CD8-positive, alpha-beta memory T cell (primary cell): Measurements from ENCODE around the gene CHRNB4. TPM values are rescaled to one million over a fixed set of nuclear protein-coding genes. Genes with fewer than 3 reads are reported as not detected.

Experiments
- CTCF ChIA-PET: fragments of 350-600 bp; sonication (Branson Sonifier 250); formaldehyde crosslinking; loops from one replicate; lab custom pipeline; 2021; ENCODE audit warnings: antibody characterized with exemption; lab: Charles Lee
- POLR2A ChIA-PET: fragments of 350-600 bp; sonication (Branson Sonifier 250); formaldehyde crosslinking; loops from one replicate; lab custom pipeline; 2021; ENCODE audit warnings: antibody characterized with exemption; lab: Charles Lee
- DNase-seq, 5 donors: peaks; one replicate each; pipeline versions ENCODE4 v3.0.0 to v3.0.0-alpha.2; 2020 to 2022; ENCODE audit warnings: mixed read lengths in 1 of 5
- H3K27ac ChIP-seq: one replicate; pipeline ENCODE4 v1.7.0; 2013; ENCODE audit warnings: low read depth, mild to moderate bottlenecking, low read length, moderate library complexity
- H3K27me3 ChIP-seq: 2 replicates; pipeline ENCODE4 v1.7.0; 2013; ENCODE audit warnings: low read length, mild to moderate bottlenecking; ENCODE audit not compliant: insufficient read depth, poor library complexity, severe bottlenecking
- H3K36me3 ChIP-seq: 2 replicates; pipeline ENCODE4 v1.7.0; 2013; ENCODE audit warnings: mild to moderate bottlenecking, low read length, moderate library complexity; ENCODE audit not compliant: insufficient read depth
- H3K4me1 ChIP-seq: 2 replicates; pipeline ENCODE4 v1.7.0; 2013; ENCODE audit warnings: mild to moderate bottlenecking, low read length, moderate library complexity; ENCODE audit not compliant: insufficient read depth
- H3K4me3 ChIP-seq: 2 replicates; pipeline ENCODE4 v1.7.0; 2013; ENCODE audit warnings: mild to moderate bottlenecking, low read length
- H3K9me3 ChIP-seq: 2 replicates; pipeline ENCODE4 v1.7.0; 2013; ENCODE audit warnings: mild to moderate bottlenecking, low read length
- H3K27ac Mint-ChIP-seq, 8 donors: one replicate each; pipeline ENCODE4 v1.8.0; 2020 to 2021; ENCODE audit warnings: mixed read lengths in 8 of 8, mild to moderate bottlenecking in 6 of 8, inconsistent platforms in 3 of 8, moderate library complexity in 3 of 8
- H3K27me3 Mint-ChIP-seq, 2 donors: one replicate each; pipeline ENCODE4 v1.8.0; 2020 to 2021; ENCODE audit warnings: mixed read lengths in 2 of 2, mild to moderate bottlenecking in 1 of 2, moderate library complexity in 1 of 2
- H3K36me3 Mint-ChIP-seq, 3 donors: one replicate each; pipeline ENCODE4 v1.8.0; 2020 to 2021; ENCODE audit warnings: mixed read lengths in 3 of 3, inconsistent platforms in 1 of 3, mild to moderate bottlenecking in 1 of 3
- H3K4me1 Mint-ChIP-seq, 3 donors: one replicate each; pipeline ENCODE4 v1.8.0; 2020 to 2021; ENCODE audit warnings: mixed read lengths in 3 of 3, inconsistent platforms in 1 of 3, mild to moderate bottlenecking in 1 of 3
- H3K4me3 Mint-ChIP-seq, 7 donors: one replicate each; pipeline ENCODE4 v1.8.0; 2020 to 2021; ENCODE audit warnings: mixed read lengths in 7 of 7, mild to moderate bottlenecking in 6 of 7, moderate library complexity in 4 of 7, inconsistent platforms in 2 of 7
- H3K9me3 Mint-ChIP-seq, 5 donors: one replicate each; pipeline ENCODE4 v1.8.0; 2020 to 2022; ENCODE audit warnings: mixed read lengths in 5 of 5, mild to moderate bottlenecking in 3 of 5, moderate library complexity in 2 of 5, inconsistent platforms in 1 of 5
- polyA plus RNA-seq: library from polyadenylated mRNA; unstranded; fragments of 300-500 nt; fragmentation: Illumina TruSeq; gene quantifications from one replicate; pipeline ENCODE4 v1.2.3, GENCODE V29; 2021
- total RNA-seq, 2 experiments: library from RNA; stranded (reverse); gene quantifications; one replicate each; pipeline ENCODE4 v1.2.3, GENCODE V29; 2021

The CHRNB4 gene
- total and polyA plus RNA-seq, 3 experiments from 2014 or later, result not detected

DNA sequence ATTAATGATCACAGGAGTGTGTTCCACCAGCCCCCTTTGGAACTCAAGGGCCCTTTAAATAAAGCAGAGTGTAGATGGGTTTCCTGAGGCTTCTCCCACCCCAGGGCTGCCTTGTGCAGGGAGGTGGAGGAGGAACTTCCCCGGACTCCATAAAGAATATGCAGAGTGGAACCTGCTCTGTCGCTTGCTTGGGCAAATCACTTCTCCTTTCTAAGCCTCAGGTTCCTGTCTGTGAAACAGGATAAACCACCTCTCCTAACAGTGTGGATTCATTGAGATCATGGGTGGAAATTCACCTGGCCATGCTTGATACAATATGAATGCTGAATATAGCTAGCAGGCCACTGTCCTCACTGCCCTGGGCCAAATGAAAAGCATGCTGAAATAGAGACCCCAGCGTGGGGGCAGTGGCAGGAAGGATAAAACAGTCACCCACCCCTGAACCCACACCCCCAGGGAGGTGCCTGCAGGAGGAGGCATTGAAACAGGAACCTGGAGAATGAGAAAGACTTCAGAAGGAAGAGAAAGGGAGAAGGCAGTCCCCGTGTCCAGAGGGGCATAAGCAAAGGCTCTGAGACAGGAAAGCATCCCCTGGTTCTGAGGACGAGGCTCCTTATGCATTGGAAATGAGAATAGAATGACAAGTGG, 41.1 kb upstream of the CHRNB4 start:
- no peak for DNase-seq
- no peaks in the 10 kb centered on the region for H3K36me3 Mint-ChIP-seq
- H3K27me3 Mint-ChIP-seq, result peaks cover 0 to 6% of the 10 kb centered on the region in 2 donors
- H3K9me3 ChIP-seq, result no peaks in the 10 kb centered on the region
- H3K27ac ChIP-seq, result no peak overlapping the region
- no peaks in the 10 kb centered on the region for H3K27me3 ChIP-seq
- POLR2A ChIA-PET, result no interaction called here
- no peak overlapping the region for H3K4me3 ChIP-seq
- H3K27ac Mint-ChIP-seq, result no peak overlapping the region
- CTCF ChIA-PET, result no interaction called here
- H3K4me3 Mint-ChIP-seq, result no peak overlapping the region
- no peaks in the 10 kb centered on the region for H3K4me1 ChIP-seq
- H3K36me3 ChIP-seq, result no peaks in the 10 kb centered on the region
- H3K9me3 Mint-ChIP-seq, result no peaks in the 10 kb centered on the region
- no peaks in the 10 kb centered on the region for H3K4me1 Mint-ChIP-seq

DNA sequence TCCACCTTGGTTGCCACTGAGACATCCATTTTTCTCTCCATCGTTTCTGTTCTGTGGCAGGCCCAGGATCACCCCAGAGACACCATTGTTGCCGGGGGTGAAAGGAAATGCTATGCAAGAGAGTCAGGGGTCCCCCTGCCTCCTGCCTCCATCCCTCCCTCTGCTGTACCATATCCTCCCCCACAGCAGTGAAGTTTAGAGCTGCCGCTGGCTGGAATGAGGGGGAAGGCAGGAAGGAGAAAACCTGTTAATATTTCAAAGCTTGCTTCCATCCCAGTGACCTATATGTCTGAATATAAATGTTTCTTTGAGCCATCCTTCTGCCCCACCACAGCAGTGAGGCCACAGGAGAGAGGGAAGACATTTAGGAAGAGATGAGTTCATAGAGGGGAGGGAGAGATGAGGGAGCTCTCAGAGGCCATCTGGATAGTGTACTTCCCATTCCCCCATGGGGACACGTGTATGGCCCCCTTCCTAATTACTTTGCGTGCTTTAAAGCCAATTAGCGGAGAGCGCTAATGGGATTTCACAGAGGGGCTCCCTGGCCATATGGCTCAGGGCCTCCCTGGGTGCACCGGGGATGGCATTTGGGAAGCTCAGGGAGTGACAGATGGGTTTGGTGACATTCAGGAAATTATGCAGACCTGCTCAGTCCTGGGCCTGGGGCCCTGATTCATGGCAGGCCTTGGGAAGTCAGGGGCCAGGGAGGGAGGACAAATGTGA, 40.4 kb upstream of the CHRNB4 start:
- Histone ChIP-seq H3K27ac (no peak overlapping the region), H3K36me3 (no peaks in the 10 kb centered on the region), H3K9me3 (no peaks in the 10 kb centered on the region), H3K4me1 (no peaks in the 10 kb centered on the region), H3K4me3 (no peak overlapping the region), H3K27me3 (no peaks in the 10 kb centered on the region)
- no peak for DNase-seq
- POLR2A ChIA-PET, result no interaction called here
- H3K27me3 Mint-ChIP-seq, result peaks cover 0 to 6% of the 10 kb centered on the region in 2 donors
- no peak overlapping the region for H3K4me3 Mint-ChIP-seq
- no peaks in the 10 kb centered on the region for H3K36me3 Mint-ChIP-seq
- no peaks in the 10 kb centered on the region for H3K4me1 Mint-ChIP-seq
- CTCF ChIA-PET, result no interaction called here
- H3K9me3 Mint-ChIP-seq, result no peaks in the 10 kb centered on the region
- peak overlapping the region in 1 of 8 donors; percentile 72 for H3K27ac Mint-ChIP-seq

DNA sequence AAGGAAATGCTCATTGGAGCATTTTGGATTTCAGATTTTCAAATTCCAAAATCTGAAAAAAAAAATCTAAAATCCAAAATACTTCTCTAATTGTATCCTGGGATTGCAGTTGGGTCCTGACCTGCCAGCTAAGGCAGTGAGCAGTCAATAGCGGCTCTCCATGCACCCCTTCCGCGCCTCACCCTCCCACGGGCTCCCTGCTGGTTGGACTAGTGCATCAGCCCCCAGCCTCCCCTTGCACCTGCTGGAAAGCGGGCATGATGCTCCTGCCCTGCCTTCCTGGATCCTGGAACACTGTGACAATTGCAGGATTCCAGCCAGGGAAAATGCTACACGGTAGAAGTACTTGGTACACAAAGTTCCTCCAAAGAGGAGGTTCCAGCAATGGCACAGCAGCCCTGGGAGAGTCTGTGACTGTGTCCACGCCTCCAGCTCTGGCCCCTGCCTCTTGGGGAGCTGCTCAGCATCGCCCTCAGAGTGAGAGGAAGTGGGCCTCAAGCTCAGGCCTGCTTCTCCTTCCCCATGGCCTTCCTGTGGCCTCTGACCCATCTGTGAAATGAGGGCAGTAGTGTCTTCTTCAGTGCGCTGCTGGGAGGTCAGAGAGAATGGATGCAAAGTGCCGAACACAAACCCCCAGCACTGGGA, 39.5 kb upstream of the CHRNB4 start:
- Histone ChIP-seq H3K4me3 (no peak overlapping the region), H3K4me1 (no peaks in the 10 kb centered on the region), H3K36me3 (no peaks in the 10 kb centered on the region), H3K27me3 (no peaks in the 10 kb centered on the region), H3K27ac (no peak overlapping the region), H3K9me3 (no peaks in the 10 kb centered on the region)
- Mint-ChIP-seq H3K36me3 (no peaks in the 10 kb centered on the region), H3K4me3 (no peak overlapping the region), H3K27me3 (peaks cover 0 to 6% of the 10 kb centered on the region in 2 donors), H3K9me3 (no peaks in the 10 kb centered on the region), H3K27ac (no peak overlapping the region), H3K4me1 (no peaks in the 10 kb centered on the region)
- no peak for DNase-seq
- CTCF ChIA-PET, result no interaction called here
- POLR2A ChIA-PET, result no interaction called here

DNA sequence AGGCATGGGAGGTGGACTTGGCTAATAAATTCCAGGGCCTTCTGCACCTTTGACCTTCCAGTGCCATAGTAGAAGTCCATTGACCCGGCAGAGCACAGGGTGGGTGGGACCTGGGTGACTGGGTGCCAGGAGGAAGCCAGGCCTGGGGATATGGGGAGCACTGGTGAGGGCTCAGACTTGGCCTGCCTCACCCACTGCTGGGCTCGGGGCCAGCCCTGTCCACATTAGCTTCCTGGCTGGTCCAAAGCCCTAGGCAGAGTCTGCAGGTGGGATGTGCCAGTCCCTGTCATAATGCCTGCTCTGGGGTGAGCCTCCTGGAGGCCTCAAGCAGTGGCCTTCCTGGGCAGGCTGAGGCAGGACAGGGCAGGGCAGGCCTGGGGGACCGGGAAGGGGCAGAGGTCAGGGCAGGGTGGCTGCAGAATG, 38.1 kb upstream of the CHRNB4 start:
- H3K36me3 ChIP-seq, result no peaks in the 10 kb centered on the region
- H3K27me3 ChIP-seq, result no peaks in the 10 kb centered on the region
- H3K4me3 ChIP-seq, result no peak overlapping the region
- DNase-seq, result no peak
- H3K27ac ChIP-seq, result no peak overlapping the region
- POLR2A ChIA-PET, result no interaction called here
- Mint-ChIP-seq H3K4me1 (no peaks in the 10 kb centered on the region), H3K9me3 (no peaks in the 10 kb centered on the region), H3K36me3 (no peaks in the 10 kb centered on the region), H3K4me3 (no peak overlapping the region), H3K27ac (no peak overlapping the region), H3K27me3 (peaks cover 0 to 3% of the 10 kb centered on the region in 2 donors)
- CTCF ChIA-PET, result no interaction called here
- no peaks in the 10 kb centered on the region for H3K9me3 ChIP-seq
- H3K4me1 ChIP-seq, result no peaks in the 10 kb centered on the region

DNA sequence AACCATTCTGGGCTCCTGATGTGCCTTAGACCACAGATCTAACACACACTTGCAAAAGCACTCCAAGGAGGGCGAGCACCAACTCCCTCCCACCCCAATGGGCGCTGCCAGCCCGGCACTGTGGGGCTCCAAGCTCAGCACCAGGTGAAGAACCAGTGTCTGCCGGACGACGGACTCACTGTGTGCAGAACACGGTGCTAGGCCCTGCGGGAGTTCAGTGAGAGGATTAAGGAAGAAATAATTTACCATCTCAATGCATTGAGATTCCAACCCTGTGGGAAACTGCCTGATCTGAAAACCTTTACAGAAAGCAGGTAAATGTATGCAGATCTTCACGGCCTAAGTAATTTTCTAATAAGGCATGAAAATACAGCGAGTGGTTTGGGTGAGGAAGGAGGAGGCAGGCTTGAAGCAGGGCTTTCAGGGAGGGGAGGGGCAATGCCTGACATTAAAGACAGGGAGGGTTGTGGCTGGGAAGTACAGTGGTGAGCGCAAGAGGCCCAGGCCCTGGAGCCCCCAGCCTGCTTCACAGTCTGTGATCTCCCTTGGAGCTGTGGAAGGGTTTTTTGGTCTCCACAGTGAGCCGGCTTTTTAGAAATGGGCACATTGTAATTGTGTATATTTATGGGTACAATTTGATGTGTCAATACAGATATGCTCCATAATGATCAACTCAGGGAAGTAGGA, 35.6 kb upstream of the CHRNB4 start:
- H3K4me3 ChIP-seq, result no peak overlapping the region
- Mint-ChIP-seq H3K27ac (no peak overlapping the region), H3K4me3 (no peak overlapping the region), H3K36me3 (no peaks in the 10 kb centered on the region), H3K4me1 (no peaks in the 10 kb centered on the region), H3K9me3 (no peaks in the 10 kb centered on the region), H3K27me3 (peaks cover under 1 to 2% of the 10 kb centered on the region in 2 donors)
- no peaks in the 10 kb centered on the region for H3K4me1 ChIP-seq
- H3K27ac ChIP-seq, result no peak overlapping the region
- CTCF ChIA-PET, result no interaction called here
- no peaks in the 10 kb centered on the region for H3K36me3 ChIP-seq
- no peaks in the 10 kb centered on the region for H3K27me3 ChIP-seq
- H3K9me3 ChIP-seq, result no peaks in the 10 kb centered on the region
- POLR2A ChIA-PET, result no interaction called here
- DNase-seq, result no peak

DNA sequence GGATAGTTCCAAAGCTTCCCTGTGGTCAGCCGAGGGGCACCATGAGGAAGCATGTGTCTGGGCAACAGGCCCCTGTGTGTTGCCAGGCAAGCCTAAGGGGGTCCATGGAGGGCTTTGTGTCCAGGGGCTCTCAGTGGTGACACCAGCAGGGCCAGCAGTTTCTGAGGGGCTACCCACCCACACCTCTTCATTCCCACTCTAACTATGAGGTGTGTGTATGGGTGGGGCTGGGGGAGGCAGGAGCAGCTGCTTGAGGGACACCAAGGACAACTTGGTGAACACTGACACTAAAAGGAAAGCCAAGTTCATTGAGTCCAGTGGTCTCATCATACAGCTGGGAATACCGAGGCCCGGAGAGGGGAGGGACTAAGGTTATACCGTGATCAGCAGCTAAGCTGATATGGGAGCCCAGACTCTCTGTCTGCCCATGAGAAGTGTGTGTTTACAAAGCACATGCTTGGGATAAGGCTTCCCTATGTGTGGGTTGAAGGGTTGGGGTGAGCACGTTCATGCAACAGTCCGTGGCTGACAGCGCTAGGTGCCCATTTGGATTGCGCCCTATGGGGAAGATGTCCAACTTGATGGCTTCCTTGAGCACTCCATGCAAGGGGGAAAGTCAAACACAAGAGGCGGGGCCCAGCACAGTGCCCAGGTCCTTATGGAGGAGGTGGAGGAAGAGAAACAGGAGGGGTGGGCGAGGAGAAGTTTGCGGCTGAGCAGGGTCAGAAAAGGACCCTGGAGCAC, 34.8 kb upstream of the CHRNB4 start:
- no peaks in the 10 kb centered on the region for H3K4me1 ChIP-seq
- H3K27me3 ChIP-seq, result no peaks in the 10 kb centered on the region
- no peak overlapping the region for H3K27ac ChIP-seq
- H3K9me3 ChIP-seq, result no peaks in the 10 kb centered on the region
- no peak overlapping the region for H3K27ac Mint-ChIP-seq
- peaks cover 2 to 4% of the 10 kb centered on the region in 2 donors for H3K27me3 Mint-ChIP-seq
- H3K9me3 Mint-ChIP-seq, result no peaks in the 10 kb centered on the region
- no peaks in the 10 kb centered on the region for H3K36me3 Mint-ChIP-seq
- DNase-seq, result no peak
- ChIA-PET POLR2A (no interaction called here), CTCF (no interaction called here)
- H3K4me3 ChIP-seq, result no peak overlapping the region
- H3K36me3 ChIP-seq, result no peaks in the 10 kb centered on the region
- no peaks in the 10 kb centered on the region for H3K4me1 Mint-ChIP-seq
- no peak overlapping the region for H3K4me3 Mint-ChIP-seq

DNA sequence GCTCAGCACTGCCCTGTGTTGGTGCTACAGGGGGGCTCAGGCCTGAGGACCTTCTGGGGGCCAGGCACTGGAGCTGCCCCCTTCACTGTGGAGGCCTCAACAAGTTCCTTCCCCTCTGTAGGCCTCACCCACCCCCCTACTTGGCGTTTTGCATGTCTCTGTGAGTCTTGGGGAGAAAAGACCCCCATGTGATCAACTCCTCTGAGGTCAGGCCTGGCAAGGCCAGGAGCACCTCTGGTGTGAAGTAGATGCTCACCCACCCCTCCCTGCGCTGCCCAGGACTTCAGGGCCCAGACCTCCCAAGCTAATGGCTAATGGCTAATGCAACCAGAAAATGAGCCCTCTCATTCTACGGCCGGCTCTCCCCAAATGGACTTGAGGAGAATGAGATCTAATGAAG, 34.2 kb upstream of the CHRNB4 start:
- Mint-ChIP-seq H3K27me3 (peaks cover 1 to 4% of the 10 kb centered on the region in 2 donors), H3K9me3 (no peaks in the 10 kb centered on the region), H3K4me1 (no peaks in the 10 kb centered on the region), H3K36me3 (no peaks in the 10 kb centered on the region), H3K27ac (no peak overlapping the region), H3K4me3 (no peak overlapping the region)
- Histone ChIP-seq H3K4me3 (no peak overlapping the region), H3K9me3 (no peaks in the 10 kb centered on the region), H3K4me1 (no peaks in the 10 kb centered on the region), H3K27me3 (no peaks in the 10 kb centered on the region), H3K36me3 (no peaks in the 10 kb centered on the region), H3K27ac (no peak overlapping the region)
- CTCF ChIA-PET, result no interaction called here
- no peak for DNase-seq
- POLR2A ChIA-PET, result no interaction called here
